Mesenchymal stem cell (in vitro differentiated cells and primary cell): ENCODE results near the gene GPR137B.

Source experiments
- DNase-seq: peaks from one replicate; pipeline ENCODE4 v3.0.0-alpha.2; 2013
- H2AFZ ChIP-seq: one replicate; pipeline ENCODE4 v1.6.1; 2013; ENCODE audit warnings: low read depth, mild to moderate bottlenecking, control low read depth, inconsistent platforms, low read length, moderate library complexity
- H2AK5ac ChIP-seq: 2 replicates; pipeline ENCODE4 v1.6.1; 2013; ENCODE audit warnings: low read length, moderate library complexity, mild to moderate bottlenecking, inconsistent platforms; ENCODE audit not compliant: severe bottlenecking
- H2BK120ac ChIP-seq: one replicate; pipeline ENCODE4 v1.6.1; 2013; ENCODE audit warnings: low read depth, mild to moderate bottlenecking, inconsistent platforms, low read length, moderate library complexity
- H2BK12ac ChIP-seq, 2 experiments: one replicate each; pipeline ENCODE4 v1.6.1; 2013; ENCODE audit warnings: inconsistent platforms in 2 of 2, low read length in 2 of 2, mild to moderate bottlenecking in 2 of 2, moderate library complexity in 2 of 2, control low read depth in 1 of 2
- H2BK15ac ChIP-seq: one replicate; pipeline ENCODE4 v1.6.1; 2013; ENCODE audit warnings: mild to moderate bottlenecking, low read depth, inconsistent platforms; ENCODE audit not compliant: poor library complexity, severe bottlenecking
- H2BK5ac ChIP-seq: 2 replicates; pipeline ENCODE4 v1.6.1; 2013; ENCODE audit warnings: low read depth, mild to moderate bottlenecking, low read length, control low read depth, inconsistent platforms; ENCODE audit not compliant: poor library complexity, severe bottlenecking
- H3K14ac ChIP-seq, 2 experiments: one replicate each; pipeline ENCODE4 v1.6.1; 2013; ENCODE audit warnings: inconsistent platforms in 2 of 2, low read length in 2 of 2, control low read depth in 1 of 2, mild to moderate bottlenecking in 1 of 2, moderate library complexity in 1 of 2
- H3K18ac ChIP-seq, 2 experiments: one replicate each; pipeline ENCODE4 v1.6.1; 2013; ENCODE audit warnings: inconsistent platforms in 2 of 2, low read length in 2 of 2, control low read depth in 1 of 2, low read depth in 1 of 2, mild to moderate bottlenecking in 1 of 2
- H3K23ac ChIP-seq, 2 experiments: one replicate each; pipeline ENCODE4 v1.6.1; 2013; ENCODE audit warnings: inconsistent platforms in 2 of 2, low read length in 2 of 2, mild to moderate bottlenecking in 2 of 2, moderate library complexity in 2 of 2, control low read depth in 1 of 2
- H3K27ac ChIP-seq: 2 replicates; pipeline ENCODE4 v1.5.1; 2013; ENCODE audit warnings: mild to moderate bottlenecking, moderate library complexity, low read length, control low read depth, inconsistent platforms; ENCODE audit not compliant: poor library complexity, severe bottlenecking
- H3K27me3 ChIP-seq, 2 experiments: 2 replicates each; pipeline versions ENCODE4 v1.6.1 to v1.7.0; 2013; ENCODE audit warnings: low read length in 2 of 2, mild to moderate bottlenecking in 2 of 2, moderate library complexity in 2 of 2, control low read depth in 1 of 2, inconsistent platforms in 1 of 2; ENCODE audit not compliant: control insufficient read depth in 1 of 2, insufficient read depth in 1 of 2
- H3K36me3 ChIP-seq, 2 experiments: 2 replicates each; pipeline versions ENCODE4 v1.6.1 to v1.7.0; 2013; ENCODE audit warnings: low read length in 2 of 2, control low read depth in 1 of 2, inconsistent platforms in 1 of 2, low read depth in 1 of 2, mild to moderate bottlenecking in 1 of 2; ENCODE audit not compliant: insufficient read depth in 2 of 2, control insufficient read depth in 1 of 2
- H3K4ac ChIP-seq, 2 experiments: one replicate each; pipeline ENCODE4 v1.6.1; 2013; ENCODE audit warnings: inconsistent platforms in 2 of 2, low read length in 2 of 2, mild to moderate bottlenecking in 2 of 2, moderate library complexity in 2 of 2, control low read depth in 1 of 2, low read depth in 1 of 2
- H3K4me1 ChIP-seq: 2 replicates; pipeline ENCODE4 v1.6.1; 2013; ENCODE audit warnings: low read depth, low read length, control low read depth; ENCODE audit not compliant: control insufficient read depth, insufficient read depth
- H3K4me2 ChIP-seq: 2 replicates; pipeline ENCODE4 v1.6.1; 2013; ENCODE audit warnings: low read length, mild to moderate bottlenecking, inconsistent platforms; ENCODE audit not compliant: poor library complexity, severe bottlenecking
- H3K4me3 ChIP-seq, 2 experiments: 2 replicates each; pipeline versions ENCODE4 v1.5.1 to v1.7.0; 2013; ENCODE audit warnings: low read length in 2 of 2, mild to moderate bottlenecking in 2 of 2, control low read depth in 1 of 2, low read depth in 1 of 2; ENCODE audit not compliant: insufficient read depth in 1 of 2
- H3K79me1 ChIP-seq: replicated peaks from 2 replicates; pipeline ENCODE4 v1.6.1; 2013; ENCODE audit warnings: mild to moderate bottlenecking, control low read depth, low read length, inconsistent platforms; ENCODE audit not compliant: poor library complexity, severe bottlenecking
- H3K9ac ChIP-seq: 2 replicates; pipeline ENCODE4 v1.7.0; 2013; ENCODE audit warnings: mild to moderate bottlenecking, low read length, moderate library complexity
- H3K9me3 ChIP-seq: 2 replicates; pipeline ENCODE4 v1.7.0; 2013; ENCODE audit warnings: mild to moderate bottlenecking, low read length; ENCODE audit not compliant: control insufficient read depth
- H4K8ac ChIP-seq: one replicate; pipeline ENCODE4 v1.6.1; 2013; ENCODE audit warnings: inconsistent platforms, mild to moderate bottlenecking, low read length, moderate library complexity
- H4K91ac ChIP-seq: one replicate; pipeline ENCODE4 v1.6.1; 2013; ENCODE audit warnings: mild to moderate bottlenecking, low read length, inconsistent platforms
- WGBS: methylation state at CpG from one replicate; pipeline ENCODE4 v1.1.7; 2013; ENCODE audit warnings: mixed read lengths; 5-methylcytosine and 5-hydroxymethylcytosine counted together

GPR137B gene

DNA sequence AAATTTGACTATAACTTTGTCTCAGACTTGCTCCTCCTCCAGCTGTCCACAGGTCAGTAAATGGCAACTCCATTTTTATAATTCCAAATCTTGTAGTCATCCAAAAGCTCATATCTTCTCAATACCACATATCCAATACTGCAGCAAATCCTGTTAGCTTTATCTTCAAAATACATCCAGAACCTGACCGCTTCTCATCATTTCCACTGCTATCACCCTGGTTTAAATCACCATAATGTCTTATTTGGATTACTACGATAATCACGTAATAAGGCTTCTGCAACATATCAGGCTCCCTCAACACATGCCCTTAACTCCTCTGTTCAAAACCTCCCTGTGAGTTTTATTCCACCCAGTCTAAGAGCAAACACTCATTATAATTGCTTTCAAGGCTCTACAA is 104.9 kb downstream of the GPR137B start:
- no peak for DNase-seq
- no peak overlapping the region for H3K9ac ChIP-seq
- H3K4me1 ChIP-seq = no peaks in the 10 kb centered on the region
- H2BK5ac ChIP-seq = no peak overlapping the region
- H2BK15ac ChIP-seq = no peak overlapping the region
- no peaks in the 10 kb centered on the region for H3K27me3 ChIP-seq
- H2BK120ac ChIP-seq = no peak overlapping the region
- no peak overlapping the region for H3K18ac ChIP-seq
- H3K14ac ChIP-seq = no peak overlapping the region
- H2BK12ac ChIP-seq = no peak overlapping the region
- no peaks in the 10 kb centered on the region for H3K36me3 ChIP-seq
- H4K8ac ChIP-seq = no peak overlapping the region
- H3K4me3 ChIP-seq = no peak overlapping the region
- H2AK5ac ChIP-seq = no peak overlapping the region
- H3K4ac ChIP-seq = no peak overlapping the region
- H4K91ac ChIP-seq = no peak overlapping the region
- no peak overlapping the region for H3K4me2 ChIP-seq
- H3K27ac ChIP-seq = no peak overlapping the region
- no peak overlapping the region for H3K23ac ChIP-seq
- H3K79me1 ChIP-seq = no peaks in the 10 kb centered on the region
- no peaks in the 10 kb centered on the region for H3K9me3 ChIP-seq
- 98% methylated on average over 3 of the region's 3 CpGs for WGBS
- H2AFZ ChIP-seq = no peak overlapping the region

DNA sequence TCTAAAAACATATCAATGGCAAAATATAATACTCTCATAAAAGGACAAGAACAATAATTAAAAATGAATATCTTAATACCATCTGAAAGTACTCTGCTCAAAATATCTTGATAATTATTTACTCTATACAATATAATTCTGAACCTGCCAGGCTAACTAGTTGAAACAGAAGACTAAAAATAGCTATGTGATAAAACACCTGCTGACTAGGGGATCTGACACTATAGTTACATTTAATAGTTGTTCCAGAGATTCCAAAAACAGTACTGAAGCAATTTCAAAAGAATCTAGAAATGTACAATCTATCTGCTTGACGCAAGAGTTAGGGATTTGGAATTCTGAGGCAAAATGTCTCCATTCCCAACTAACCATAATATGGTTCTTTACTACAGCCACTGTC is 109.2 kb downstream of the GPR137B start:
- no peak for DNase-seq
- Histone ChIP-seq H3K79me1 (peaks cover 4% of the 10 kb centered on the region), H2BK5ac (no peak overlapping the region), H4K8ac (no peak overlapping the region), H2AFZ (no peak overlapping the region), H3K27ac (no peak overlapping the region), H3K23ac (no peak overlapping the region), H3K27me3 (no peaks in the 10 kb centered on the region), H2AK5ac (no peak overlapping the region), H3K36me3 (no peaks in the 10 kb centered on the region), H3K4me1 (no peaks in the 10 kb centered on the region), H2BK12ac (no peak overlapping the region), H3K9me3 (no peaks in the 10 kb centered on the region), H3K14ac (no peak overlapping the region), H3K4me3 (no peak overlapping the region), H2BK15ac (no peak overlapping the region), H4K91ac (no peak overlapping the region), H2BK120ac (no peak overlapping the region), H3K18ac (no peak overlapping the region), H3K9ac (no peak overlapping the region), H3K4me2 (no peak overlapping the region), H3K4ac (no peak overlapping the region)
- WGBS = 100% methylated on average over 1 of the region's 1 CpG

DNA sequence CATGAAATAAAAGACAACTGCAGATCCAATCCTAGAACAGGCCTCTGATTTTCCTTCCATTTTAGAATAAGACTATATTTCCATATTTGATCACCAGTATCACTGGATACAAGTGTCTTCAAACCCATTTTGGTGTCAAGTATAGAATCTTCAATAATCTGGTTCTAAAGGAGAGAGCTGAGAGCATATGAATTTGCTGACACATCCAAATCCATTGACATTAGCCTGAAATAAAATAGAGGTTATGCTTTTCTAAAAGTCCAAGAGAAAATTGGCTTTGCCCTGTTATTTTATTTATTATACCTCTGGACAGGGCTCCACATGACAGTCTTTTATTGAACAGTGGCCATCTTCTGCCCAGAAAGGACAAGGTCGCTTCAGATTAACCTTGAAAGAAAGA is 110.8 kb downstream of the GPR137B start:
- Histone ChIP-seq H3K23ac (no peak overlapping the region), H2BK5ac (no peak overlapping the region), H3K4ac (no peak overlapping the region), H3K27me3 (no peaks in the 10 kb centered on the region), H3K9ac (no peak overlapping the region), H2BK12ac (no peak overlapping the region), H3K4me1 (no peaks in the 10 kb centered on the region), H2AK5ac (no peak overlapping the region), H2AFZ (no peak overlapping the region), H4K8ac (no peak overlapping the region), H3K27ac (no peak overlapping the region), H3K4me3 (no peak overlapping the region), H3K14ac (no peak overlapping the region), H4K91ac (no peak overlapping the region), H3K9me3 (peaks cover 10% of the 10 kb centered on the region), H3K4me2 (no peak overlapping the region), H2BK15ac (no peak overlapping the region), H3K79me1 (peaks cover 6% of the 10 kb centered on the region), H3K36me3 (no peaks in the 10 kb centered on the region), H2BK120ac (no peak overlapping the region), H3K18ac (no peak overlapping the region)
- no peak for DNase-seq
- WGBS = 91% methylated on average over 1 of the region's 1 CpG

DNA sequence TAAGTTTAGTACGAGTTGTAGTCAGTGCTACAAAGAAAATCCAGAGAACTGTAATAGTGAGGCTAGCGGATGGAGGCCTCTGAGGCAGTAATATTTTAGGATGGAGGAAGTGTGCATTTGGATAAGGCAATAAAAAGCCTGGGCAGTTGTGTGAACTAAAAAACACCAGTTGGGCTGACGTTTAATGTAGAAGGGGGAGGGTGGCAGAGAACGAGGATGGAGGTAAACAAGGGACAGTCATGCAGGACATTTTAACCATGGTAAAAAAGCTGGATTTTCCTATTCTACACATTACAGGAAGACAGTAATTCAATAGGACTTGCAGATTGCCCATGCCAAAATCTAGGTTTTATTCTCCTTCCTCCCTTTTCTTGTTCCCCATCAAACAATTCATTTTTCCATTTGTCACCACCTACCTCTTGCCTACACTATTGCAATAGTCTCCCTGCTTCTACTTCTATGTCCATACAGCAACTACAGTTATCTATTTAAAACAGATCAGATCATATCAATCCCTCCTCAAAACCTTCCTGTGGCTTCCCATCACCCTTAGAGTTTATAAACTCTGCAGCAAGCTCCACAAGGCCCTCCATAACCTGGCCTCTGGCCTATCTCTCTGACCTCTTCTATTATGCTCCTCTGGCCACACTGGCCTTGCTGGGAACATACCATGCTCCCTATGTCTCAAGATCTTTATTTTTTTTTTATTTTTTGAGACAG is 111.7 kb downstream of the GPR137B start:
- WGBS = 54% methylated on average over 4 of the region's 4 CpGs
- no peak overlapping the region for H4K8ac ChIP-seq

More for the DNA sequence above, 111.7 kb downstream of the GPR137B start:
- H2BK15ac ChIP-seq = no peak overlapping the region
- peaks cover 14% of the 10 kb centered on the region for H3K9me3 ChIP-seq
- H3K27me3 ChIP-seq = no peaks in the 10 kb centered on the region
- no peak overlapping the region for H3K23ac ChIP-seq
- H4K91ac ChIP-seq = no peak overlapping the region
- no peak overlapping the region for H3K27ac ChIP-seq
- H3K4me2 ChIP-seq = no peak overlapping the region
- H2AK5ac ChIP-seq = no peak overlapping the region
- no peak overlapping the region for H2BK120ac ChIP-seq
- no peak overlapping the region for H3K18ac ChIP-seq
- H3K4ac ChIP-seq = no peak overlapping the region
- H2BK12ac ChIP-seq = no peak overlapping the region
- H3K14ac ChIP-seq = no peak overlapping the region
- H3K79me1 ChIP-seq = peaks cover 6% of the 10 kb centered on the region
- no peak overlapping the region for H2AFZ ChIP-seq
- DNase-seq = no peak
- H2BK5ac ChIP-seq = no peak overlapping the region
- H3K4me3 ChIP-seq = no peak overlapping the region
- H3K4me1 ChIP-seq = no peaks in the 10 kb centered on the region
- no peaks in the 10 kb centered on the region for H3K36me3 ChIP-seq
- H3K9ac ChIP-seq = no peak overlapping the region
